Prostate gland (tissue), 2 donors: ENCODE data around the gene GLIS2. TPM values are rescaled to one million over a fixed set of nuclear protein-coding genes. Genes with fewer than 3 reads are reported as not detected.
A peak's percentile ranks its signal among the peaks of the same experiment; 100 is the strongest.

Experiments
- DNase-seq: peaks from one replicate; pipeline ENCODE4 v3.0.0-alpha.2; 2019; ENCODE audit warnings: low spot score
- H3K27ac ChIP-seq, 2 donors: fragments of 200-600 bp; sonication (generic); 2 replicates each; pipeline ENCODE4 v1.5.1; 2017 to 2019
- H3K27me3 ChIP-seq: fragments of 200-600 bp; sonication (generic); replicated peaks from 2 replicates; pipeline ENCODE4 v1.5.1; 2019; ENCODE audit not compliant: insufficient read depth
- H3K36me3 ChIP-seq, 2 donors: fragments of 200-600 bp; sonication (generic); 1 replicate in 1 of 2; 2 replicates in 1 of 2; pipeline versions ENCODE4 v1.5.1 to v1.8.1; 2017 to 2019
- H3K4me1 ChIP-seq: fragments of 200-600 bp; sonication (generic); replicated peaks from 2 replicates; pipeline ENCODE4 v1.5.1; 2019
- H3K4me3 ChIP-seq, 2 donors: fragments of 200-600 bp; sonication (generic); 2 replicates each; pipeline ENCODE4 v1.5.1; 2017 to 2019
- H3K9me3 ChIP-seq: fragments of 200-600 bp; sonication (generic); 2 replicates; pipeline ENCODE4 v1.5.1; 2017
- POLR2A ChIP-seq: fragments of 450-650 bp; IDR thresholded peaks from one replicate; pipeline ENCODE4 v1.6.1; 2016; ENCODE audit warnings: antibody characterized with exemption, mild to moderate bottlenecking
- POLR2AphosphoS5 ChIP-seq: sonication (generic); formaldehyde crosslinking; IDR thresholded peaks from one replicate; pipeline ENCODE4 v1.6.1; 2017; ENCODE audit warnings: antibody characterized with exemption
- WGBS: methylation state at CpG from one replicate; pipeline ENCODE4 v1.1.5; 2018; 5-methylcytosine and 5-hydroxymethylcytosine counted together
- intact Hi-C: fragments of 100-400 bp; cut with DNase I; formaldehyde crosslinking; loops from one replicate; pipeline ENCODE4 v1.14.2; 2022
- total RNA-seq, 2 donors: library from RNA; depleted of rRNA; stranded (reverse); fragments of >200 nt; gene quantifications; one replicate each; pipeline ENCODE4 v1.1.0, GENCODE V29; 2016
- TF ChIP-seq, protein P1 (sequence below), 4 experiments: fragments of 200-600 bp in 2 of 4; fragments of 450-650 bp in 2 of 4; sonication (generic) in 2 of 4; IDR thresholded peaks; 1 replicate in 3 of 4; 2 replicates in 1 of 4; pipeline ENCODE4 v1.5.1; 2016 to 2019; ENCODE audit warnings: antibody characterized with exemption in 4 of 4, mild to moderate bottlenecking in 2 of 4, moderate library complexity in 2 of 4

GLIS2 gene
- total RNA-seq, 2 donors from 2014 or later: 3.8 to 10.5 TPM

- no peaks in the 10 kb centered on the region for H3K9me3 ChIP-seq
- TF ChIP-seq, protein P1, sequence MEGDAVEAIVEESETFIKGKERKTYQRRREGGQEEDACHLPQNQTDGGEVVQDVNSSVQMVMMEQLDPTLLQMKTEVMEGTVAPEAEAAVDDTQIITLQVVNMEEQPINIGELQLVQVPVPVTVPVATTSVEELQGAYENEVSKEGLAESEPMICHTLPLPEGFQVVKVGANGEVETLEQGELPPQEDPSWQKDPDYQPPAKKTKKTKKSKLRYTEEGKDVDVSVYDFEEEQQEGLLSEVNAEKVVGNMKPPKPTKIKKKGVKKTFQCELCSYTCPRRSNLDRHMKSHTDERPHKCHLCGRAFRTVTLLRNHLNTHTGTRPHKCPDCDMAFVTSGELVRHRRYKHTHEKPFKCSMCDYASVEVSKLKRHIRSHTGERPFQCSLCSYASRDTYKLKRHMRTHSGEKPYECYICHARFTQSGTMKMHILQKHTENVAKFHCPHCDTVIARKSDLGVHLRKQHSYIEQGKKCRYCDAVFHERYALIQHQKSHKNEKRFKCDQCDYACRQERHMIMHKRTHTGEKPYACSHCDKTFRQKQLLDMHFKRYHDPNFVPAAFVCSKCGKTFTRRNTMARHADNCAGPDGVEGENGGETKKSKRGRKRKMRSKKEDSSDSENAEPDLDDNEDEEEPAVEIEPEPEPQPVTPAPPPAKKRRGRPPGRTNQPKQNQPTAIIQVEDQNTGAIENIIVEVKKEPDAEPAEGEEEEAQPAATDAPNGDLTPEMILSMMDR (IDR thresholded peaks at IDR 0.05): no peak
- TF ChIP-seq POLR2AphosphoS5 (no peak), POLR2A (no peak)
- DNase-seq: no peak
- no peaks in the 10 kb centered on the region for H3K27me3 ChIP-seq
- H3K27ac ChIP-seq: peak overlapping the region; percentile 81 to 86
- no peaks in the 10 kb centered on the region for H3K36me3 ChIP-seq
- H3K4me3 ChIP-seq: no peak overlapping the region
- 28% methylated on average over 16 of the region's 16 CpGs for WGBS
- H3K4me1 ChIP-seq: peaks cover 16% of the 10 kb centered on the region
- intact Hi-C loops: no loop called here
These were observed 4.8 kb downstream of the GLIS2 start for GRCh38 chr16:4320571-4321137.

DNA sequence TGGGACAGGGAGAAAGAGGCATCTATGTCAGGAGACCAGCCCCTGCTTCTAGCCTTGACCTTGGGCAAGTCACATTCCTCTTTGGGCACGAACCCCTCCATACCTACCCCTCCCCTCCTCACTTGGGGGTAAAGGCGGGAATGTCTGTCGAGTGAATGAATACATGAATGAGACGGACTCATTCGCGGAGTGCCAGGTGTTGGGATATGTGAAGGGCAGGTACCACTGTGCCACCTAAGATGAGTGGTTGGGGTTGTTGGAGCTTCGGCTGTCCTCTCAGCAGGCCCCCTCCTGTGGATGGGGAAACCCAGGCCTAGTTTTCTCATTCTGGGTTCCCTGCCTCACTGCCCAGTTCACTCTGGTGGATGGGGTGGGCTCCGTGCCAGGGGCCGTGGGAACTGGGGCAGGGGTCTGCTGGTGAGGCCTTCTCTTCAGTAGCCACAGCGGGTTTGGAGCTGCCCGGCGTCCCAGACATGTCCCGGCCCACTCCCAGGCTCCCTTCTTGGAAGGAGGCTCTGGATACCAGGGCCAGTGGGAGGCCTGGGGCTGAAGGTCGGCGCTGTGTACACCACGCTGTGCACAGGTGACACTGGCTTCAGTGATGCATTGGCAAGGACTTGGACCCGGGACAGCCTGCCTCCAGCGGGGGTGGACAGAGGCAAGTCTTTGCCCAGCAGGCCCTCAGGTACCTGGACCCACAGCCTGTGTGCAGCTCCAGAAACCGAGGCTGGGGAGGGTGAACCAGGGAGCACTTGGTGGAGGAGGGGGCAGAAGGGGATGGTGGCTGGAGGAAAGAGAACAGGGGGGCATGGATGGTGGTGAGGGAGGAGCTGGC, 5.6 kb downstream of the GLIS2 start:
- Histone ChIP-seq H3K36me3 (no peaks in the 10 kb centered on the region), H3K27ac (peak overlapping the region; percentile 81 to 86), H3K27me3 (no peaks in the 10 kb centered on the region), H3K4me1 (peaks cover 16% of the 10 kb centered on the region), H3K9me3 (no peaks in the 10 kb centered on the region), H3K4me3 (no peak overlapping the region)
- intact Hi-C loops: no loop called here
- DNase-seq: no peak
- 74% methylated on average over 19 of the region's 19 CpGs for WGBS
- TF ChIP-seq, protein P1 (IDR thresholded peaks at IDR 0.05): no peak
- TF ChIP-seq POLR2AphosphoS5 (no peak), POLR2A (no peak)

- Histone ChIP-seq H3K27me3 (no peaks in the 10 kb centered on the region), H3K36me3 (no peaks in the 10 kb centered on the region), H3K4me1 (peaks cover 16% of the 10 kb centered on the region), H3K9me3 (no peaks in the 10 kb centered on the region), H3K4me3 (no peak overlapping the region), H3K27ac (peak overlapping the region in 1 of 2 donors; percentile 1)
- no peak for TF ChIP-seq POLR2AphosphoS5
- TF ChIP-seq POLR2A: no peak
- TF ChIP-seq, protein P1 (IDR thresholded peaks at IDR 0.05): no peak
- WGBS: 76% methylated on average over 24 of the region's 30 CpGs
- intact Hi-C loops: no loop called here
- no peak for DNase-seq
These were observed 6.5 kb downstream of the GLIS2 start for GRCh38 chr16:4322121-4323052.

- no peaks in the 10 kb centered on the region for H3K27me3 ChIP-seq
- H3K4me1 ChIP-seq: peaks cover 17% of the 10 kb centered on the region
- H3K36me3 ChIP-seq: no peaks in the 10 kb centered on the region
- 29% methylated on average over 17 of the region's 21 CpGs for WGBS
- H3K27ac ChIP-seq: peak overlapping the region; percentile 70 to 75
- intact Hi-C loops: no loop called here
- peak; percentile 21 for TF ChIP-seq POLR2AphosphoS5
- TF ChIP-seq POLR2A: no peak
- peak; percentile 48 for DNase-seq
- no peak overlapping the region for H3K4me3 ChIP-seq
- H3K9me3 ChIP-seq: no peaks in the 10 kb centered on the region
These were observed 7.4 kb downstream of the GLIS2 start for GRCh38 chr16:4323071-4323844.
